DND-41 (cell line): Measurements from ENCODE around the gene MKNK2.
"Not testable (repeated sequence)": the region's sequence is repeated elsewhere in the genome, so short reads cannot be mapped to it uniquely, and the experiment has no call there.

Source experiments
- ATAC-seq: fragments of 200-7000 bp; cut with Tn5 transposase; 3 replicates; pipeline ENCODE4 v1.9.1; 2021; ENCODE audit warnings: low read depth; ENCODE audit not compliant: insufficient read depth
- DNase-seq: peaks from one replicate; pipeline ENCODE4 v3.0.0-alpha.2; 2020
- H2AFZ ChIP-seq: 2 replicates; pipeline ENCODE4 v1.6.0; 2012; ENCODE audit warnings: low read depth, low read length
- H3K27ac ChIP-seq: 2 replicates; pipeline ENCODE4 v1.5.1; 2012; ENCODE audit warnings: low read length, inconsistent platforms
- H3K27me3 ChIP-seq: fragments of 200-600 bp; sonication (generic); 2 replicates; pipeline ENCODE4 v1.6.0; 2012; ENCODE audit warnings: low read length, mild to moderate bottlenecking, inconsistent platforms; ENCODE audit not compliant: insufficient read depth, poor library complexity
- H3K36me3 ChIP-seq: 2 replicates; pipeline ENCODE4 v1.5.1; 2012; ENCODE audit warnings: low read length, inconsistent platforms; ENCODE audit not compliant: insufficient read depth
- H3K4me1 ChIP-seq: 2 replicates; pipeline ENCODE4 v1.5.1; 2012; ENCODE audit warnings: mild to moderate bottlenecking, low read length; ENCODE audit not compliant: insufficient read depth
- H3K4me2 ChIP-seq: 2 replicates; pipeline ENCODE4 v1.6.0; 2012; ENCODE audit warnings: mild to moderate bottlenecking, moderate library complexity, low read length, inconsistent platforms; ENCODE audit not compliant: insufficient read depth
- H3K4me3 ChIP-seq, 2 experiments: fragments of 200-600 bp in 1 of 2; shearing (Covaris generic) in 1 of 2; 2 replicates each; pipeline ENCODE4 v1.5.1; 2012 to 2016; ENCODE audit warnings: inconsistent platforms in 2 of 2, low read length in 2 of 2, mild to moderate bottlenecking in 2 of 2, low read depth in 1 of 2, moderate library complexity in 1 of 2
- H3K79me2 ChIP-seq: 2 replicates; pipeline ENCODE4 v1.6.0; 2012; ENCODE audit warnings: low read length, inconsistent platforms; ENCODE audit not compliant: insufficient read depth
- H3K9ac ChIP-seq: 2 replicates; pipeline ENCODE4 v1.6.0; 2012; ENCODE audit warnings: low read depth, mild to moderate bottlenecking, inconsistent platforms, low read length, moderate library complexity
- H3K9me3 ChIP-seq: 2 replicates; pipeline ENCODE4 v1.5.1; 2012; ENCODE audit warnings: low read length, moderate library complexity, mild to moderate bottlenecking, inconsistent platforms; ENCODE audit not compliant: insufficient read depth, severe bottlenecking
- H4K20me1 ChIP-seq: 2 replicates; pipeline ENCODE4 v1.6.0; 2012; ENCODE audit warnings: low read length; ENCODE audit not compliant: insufficient read depth
- CTCF ChIP-seq: IDR thresholded peaks from 2 replicates; pipeline ENCODE4 v1.5.1; 2012; ENCODE audit warnings: borderline replicate concordance, low read length, moderate library complexity, mild to moderate bottlenecking; ENCODE audit not compliant: poor library complexity, severe bottlenecking; ENCODE audit errors: extremely low read depth
- EZH2 ChIP-seq: IDR thresholded peaks from 3 replicates; pipeline ENCODE4 v1.6.1; 2012; ENCODE audit warnings: borderline replicate concordance, low read depth, mild to moderate bottlenecking, moderate library complexity, low read length, inconsistent platforms; ENCODE audit not compliant: severe bottlenecking

The MKNK2 gene

DNA sequence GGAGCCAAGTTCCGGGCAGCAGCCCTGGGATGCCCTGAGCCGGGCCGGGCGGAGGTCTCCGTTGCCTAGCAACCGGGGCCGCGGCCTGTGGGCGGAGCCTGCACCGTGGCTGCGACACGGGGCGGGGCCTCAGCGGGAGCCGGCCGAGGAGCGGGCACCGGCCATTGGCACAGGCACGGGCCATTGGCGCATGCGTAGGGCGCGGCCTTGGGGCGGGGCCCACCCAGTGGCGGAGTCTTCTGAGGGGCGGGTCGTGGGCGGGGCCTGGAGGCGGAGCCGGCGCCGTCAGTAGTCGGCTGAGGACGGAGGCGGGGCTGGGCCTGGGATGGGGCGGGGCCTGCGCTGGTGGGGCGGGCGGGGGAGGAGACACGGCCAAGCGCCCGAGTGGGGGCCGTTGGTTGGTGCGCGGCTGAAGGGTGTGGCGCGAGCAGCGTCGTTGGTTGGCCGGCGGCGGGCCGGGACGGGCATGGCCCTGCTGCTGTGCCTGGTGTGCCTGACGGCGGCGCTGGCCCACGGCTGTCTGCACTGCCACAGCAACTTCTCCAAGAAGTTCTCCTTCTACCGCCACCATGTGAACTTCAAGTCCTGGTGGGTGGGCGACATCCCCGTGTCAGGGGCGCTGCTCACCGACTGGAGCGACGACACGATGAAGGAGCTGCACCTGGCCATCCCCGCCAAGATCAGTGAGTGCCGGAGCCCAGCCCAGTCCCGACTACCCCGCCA lies 45.6 kb upstream of the MKNK2 start, which contains the start of gene IZUMO4:
IZUMO4 (plus strand) TSS at position 436 of the 723 bp plus-strand sequence; CDS start at position 467, 31 bp downstream.
- ATAC-seq (peak; percentile 87), DNase-seq (peak; percentile 99)
- peak within 1 kb of the TSS; percentile 73 for H2AFZ ChIP-seq
- peak within 1 kb of the TSS; percentile 68 to 96 for H3K4me3 ChIP-seq
- peaks cover 35% of the 10 kb centered on the region for H4K20me1 ChIP-seq
- H3K27ac ChIP-seq = peak within 1 kb of the TSS; percentile 94
- peaks cover 50% of the 10 kb centered on the region for H3K79me2 ChIP-seq
- H3K27me3 ChIP-seq = no peaks in the 10 kb centered on the region
- H3K9me3 ChIP-seq = no peaks in the 10 kb centered on the region
- H3K4me1 ChIP-seq = peaks cover 48% of the 10 kb centered on the region
- peak within 1 kb of the TSS; percentile 95 for H3K4me2 ChIP-seq
- TF ChIP-seq CTCF (peak; percentile 80), EZH2 (no peak)
- peaks cover 64% of the 10 kb centered on the region for H3K36me3 ChIP-seq
- H3K9ac ChIP-seq = peak within 1 kb of the TSS; percentile 83

DNA sequence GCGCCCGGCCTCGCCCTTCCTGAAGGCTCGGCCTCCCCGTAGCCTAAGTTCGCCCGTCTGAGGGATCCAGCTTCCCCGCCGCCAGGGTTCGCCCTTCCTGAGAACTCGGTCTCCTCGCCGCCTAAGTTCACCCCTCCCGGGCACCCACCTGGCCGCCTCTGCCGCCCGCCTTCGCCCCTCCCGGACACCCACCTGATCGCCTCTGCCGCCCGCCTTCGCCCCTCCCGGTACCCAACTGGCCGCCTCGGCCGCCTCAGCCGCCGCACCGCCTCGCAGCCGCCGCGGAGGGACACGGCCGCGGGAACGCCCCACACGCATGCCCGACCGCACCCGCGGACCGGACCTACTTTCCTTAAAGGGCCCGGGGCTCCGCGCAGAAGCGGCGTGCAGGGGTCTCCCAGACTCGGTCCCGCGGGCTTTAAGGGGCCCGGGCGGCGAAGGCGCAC lies 45.0 kb upstream of the MKNK2 start, which contains the start of gene MOB3A:
MOB3A (minus strand) TSS at position 293 of the 446 bp plus-strand sequence. CDS start 17,766 bp downstream, outside the sequence.
- H3K27ac ChIP-seq = peak within 1 kb of the TSS; percentile 94
- peaks cover 54% of the 10 kb centered on the region for H3K79me2 ChIP-seq
- peak within 1 kb of the TSS; percentile 73 for H2AFZ ChIP-seq
- no peaks in the 10 kb centered on the region for H3K27me3 ChIP-seq
- DNase-seq = no peak
- H3K9ac ChIP-seq = peak within 1 kb of the TSS; percentile 83
- TF ChIP-seq CTCF (peak; percentile 58), EZH2 (no peak)
- H3K4me3 ChIP-seq = peak within 1 kb of the TSS; percentile 68 to 96
- ATAC-seq = peak; percentile 53
- peak within 1 kb of the TSS; percentile 95 for H3K4me2 ChIP-seq
- peaks cover 54% of the 10 kb centered on the region for H3K4me1 ChIP-seq
- H4K20me1 ChIP-seq = peaks cover 31% of the 10 kb centered on the region
- H3K9me3 ChIP-seq = no peaks in the 10 kb centered on the region
- peaks cover 58% of the 10 kb centered on the region for H3K36me3 ChIP-seq

DNA sequence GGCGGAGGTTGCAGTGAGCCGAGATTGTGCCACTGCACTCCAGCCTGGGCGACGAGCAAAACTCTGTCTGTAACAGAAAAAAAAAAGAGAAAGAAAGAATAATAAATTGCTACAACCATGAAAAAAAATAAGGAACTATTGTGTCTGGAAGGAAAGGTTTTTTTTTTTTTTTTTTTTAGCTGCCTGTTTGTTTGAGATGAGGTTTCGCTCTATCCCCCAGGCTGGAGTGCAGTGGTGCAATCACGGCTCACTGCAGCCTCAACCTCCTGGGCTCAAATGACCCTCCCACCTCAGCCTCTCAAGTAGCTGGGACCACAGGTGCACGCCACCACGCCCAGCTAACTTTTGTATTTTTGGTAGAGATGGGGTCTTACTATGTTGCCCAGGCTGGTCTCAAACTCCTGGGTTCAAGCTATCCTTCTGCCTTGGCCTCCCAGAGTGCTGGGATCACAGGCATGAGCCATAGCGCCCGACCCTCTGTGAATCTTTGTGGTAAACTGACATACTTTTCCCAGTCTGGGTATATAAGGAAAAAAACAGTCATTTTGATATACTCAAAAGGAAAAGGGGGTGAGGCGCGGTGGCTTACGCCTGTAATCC lies 41.0 kb upstream of the MKNK2 start:
- H2AFZ ChIP-seq, H3K27me3 ChIP-seq, H4K20me1 ChIP-seq, H3K9me3 ChIP-seq, ATAC-seq, DNase-seq: not testable (repeated sequence)
- H3K36me3 ChIP-seq = peaks cover 49% of the 10 kb centered on the region
- peaks cover 81% of the 10 kb centered on the region for H3K4me1 ChIP-seq
- peaks cover 89% of the 10 kb centered on the region for H3K79me2 ChIP-seq
- H3K4me3 ChIP-seq = peak overlapping the region in 1 of 2 experiments; percentile 37; a peak in 1 of 4 replicates
- H3K4me2 ChIP-seq = peak overlapping the region; percentile 76
- H3K9ac ChIP-seq = peak overlapping the region; percentile 83; the same call in 1 of the 2 replicates
- H3K27ac ChIP-seq = peak overlapping the region; percentile 94

DNA sequence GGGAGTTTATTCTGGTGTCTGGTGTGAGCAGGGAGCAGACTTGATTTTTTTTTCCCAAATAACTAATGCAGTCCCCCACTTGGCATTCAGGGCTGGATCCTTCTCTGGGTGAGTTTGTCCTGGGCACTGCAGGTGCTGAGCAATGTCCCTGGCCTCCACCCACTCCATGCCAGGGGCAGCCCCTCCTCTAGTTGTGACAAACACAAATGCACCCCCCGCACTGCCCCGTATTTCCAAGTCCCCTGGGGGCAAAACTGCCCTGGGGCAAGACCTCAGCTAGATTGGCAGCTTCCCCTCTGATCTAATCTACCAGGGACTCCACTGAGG lies 38.6 kb upstream of the MKNK2 start:
- Histone ChIP-seq H3K27me3 (no peaks in the 10 kb centered on the region), H3K27ac (peak overlapping the region; percentile 98), H3K4me1 (peaks cover 99% of the 10 kb centered on the region), H3K9ac (peak overlapping the region; percentile 83), H2AFZ (no peak overlapping the region), H3K9me3 (no peaks in the 10 kb centered on the region), H3K4me2 (peak overlapping the region; percentile 71), H3K36me3 (peaks cover 43% of the 10 kb centered on the region), H4K20me1 (0 out of 2 replicates have a peak, but pooled peaks cover 3% of the 10 kb centered on the region), H3K4me3 (peak overlapping the region in 1 of 2 experiments; percentile 54; a peak in 1 of 4 replicates), H3K79me2 (peaks cover 85% of the 10 kb centered on the region)
- DNase-seq = no peak
- no peak for TF ChIP-seq EZH2
- TF ChIP-seq CTCF = no peak
- no peak for ATAC-seq
